GM19351 (cell line): ENCODE data around the gene DNAH1.

Experiments used
- ATAC-seq: cut with Tn5 transposase; IDR thresholded peaks from one replicate; pipeline ENCODE4 v1.9.1; 2021; ENCODE audit warnings: mild to moderate bottlenecking, moderate library complexity; ENCODE audit not compliant: unreplicated experiment

Gene DNAH1

DNA sequence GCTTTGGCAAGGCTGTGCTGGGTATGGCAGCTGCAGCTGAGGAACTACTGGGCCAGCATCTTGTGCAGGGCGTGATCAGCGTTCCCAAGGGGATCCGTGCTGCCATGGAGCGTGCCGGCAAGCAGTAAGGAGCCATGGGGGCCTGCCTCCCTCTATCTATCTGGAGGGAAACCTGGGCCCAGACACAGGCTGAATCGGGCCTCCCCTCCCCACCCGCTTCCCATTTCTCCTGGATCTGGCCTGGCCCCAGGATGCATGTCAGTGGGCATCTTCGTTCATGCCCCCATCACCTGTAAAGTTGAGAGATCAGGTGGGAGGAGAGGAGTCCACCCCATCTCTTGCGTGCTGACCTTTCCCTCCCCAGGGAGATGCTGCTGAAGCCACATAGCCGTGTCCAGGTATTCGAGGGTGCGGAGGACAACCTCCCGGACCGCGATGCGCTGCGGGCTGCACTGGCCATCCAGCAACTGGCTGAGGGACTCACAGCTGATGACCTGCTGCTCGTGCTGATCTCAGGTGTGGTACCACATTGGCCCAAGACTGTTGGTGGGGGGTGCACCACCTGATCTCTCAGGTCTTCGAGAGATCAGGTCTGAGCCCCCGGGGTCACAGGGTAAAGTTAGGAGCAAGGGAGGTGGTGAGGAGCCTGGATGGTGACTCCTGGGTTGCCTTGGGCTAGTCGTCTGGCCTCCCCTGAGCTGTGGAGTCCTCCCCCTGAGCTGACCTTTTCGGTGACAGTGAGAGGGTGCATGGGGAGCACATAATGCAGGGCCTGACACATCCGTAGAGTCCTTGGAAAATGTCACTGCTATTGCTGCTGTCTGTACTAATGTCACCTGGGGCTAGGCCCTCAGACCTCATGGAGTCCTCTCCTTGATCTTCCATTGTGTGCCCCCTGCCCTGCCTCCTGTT is 25.3 kb upstream of the DNAH1 start:
- ATAC-seq = no peak

DNA sequence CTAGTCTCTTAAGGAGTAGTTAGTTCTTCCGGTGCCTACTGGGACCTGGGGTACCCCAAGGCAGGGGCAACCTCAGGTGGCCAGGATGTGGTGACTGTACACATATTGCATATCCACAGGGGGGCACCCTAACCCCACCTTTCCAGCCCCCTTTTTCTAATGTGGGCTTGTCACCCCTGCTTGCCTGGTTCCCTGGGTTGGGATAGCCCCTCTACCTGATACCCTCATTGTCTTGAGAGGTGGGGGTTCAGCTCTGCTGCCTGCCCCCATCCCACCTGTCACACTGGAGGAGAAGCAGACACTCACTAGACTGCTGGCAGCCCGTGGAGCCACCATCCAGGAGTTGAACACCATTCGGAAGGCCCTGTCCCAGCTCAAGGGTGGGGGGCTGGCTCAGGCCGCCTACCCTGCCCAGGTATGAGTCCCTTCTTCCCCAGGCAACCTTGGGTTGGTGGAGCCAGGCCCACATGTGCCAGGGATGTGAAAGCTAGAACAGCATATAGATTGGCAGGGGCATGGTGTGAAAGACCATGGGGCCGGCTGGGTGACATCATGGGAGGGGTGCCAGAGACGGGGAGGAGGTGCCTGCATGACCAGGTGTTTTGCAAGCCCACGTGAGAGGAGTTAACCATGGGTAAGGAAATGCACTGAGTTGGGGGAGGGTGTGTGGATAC is 24.5 kb upstream of the DNAH1 start:
- ATAC-seq = no peak

DNA sequence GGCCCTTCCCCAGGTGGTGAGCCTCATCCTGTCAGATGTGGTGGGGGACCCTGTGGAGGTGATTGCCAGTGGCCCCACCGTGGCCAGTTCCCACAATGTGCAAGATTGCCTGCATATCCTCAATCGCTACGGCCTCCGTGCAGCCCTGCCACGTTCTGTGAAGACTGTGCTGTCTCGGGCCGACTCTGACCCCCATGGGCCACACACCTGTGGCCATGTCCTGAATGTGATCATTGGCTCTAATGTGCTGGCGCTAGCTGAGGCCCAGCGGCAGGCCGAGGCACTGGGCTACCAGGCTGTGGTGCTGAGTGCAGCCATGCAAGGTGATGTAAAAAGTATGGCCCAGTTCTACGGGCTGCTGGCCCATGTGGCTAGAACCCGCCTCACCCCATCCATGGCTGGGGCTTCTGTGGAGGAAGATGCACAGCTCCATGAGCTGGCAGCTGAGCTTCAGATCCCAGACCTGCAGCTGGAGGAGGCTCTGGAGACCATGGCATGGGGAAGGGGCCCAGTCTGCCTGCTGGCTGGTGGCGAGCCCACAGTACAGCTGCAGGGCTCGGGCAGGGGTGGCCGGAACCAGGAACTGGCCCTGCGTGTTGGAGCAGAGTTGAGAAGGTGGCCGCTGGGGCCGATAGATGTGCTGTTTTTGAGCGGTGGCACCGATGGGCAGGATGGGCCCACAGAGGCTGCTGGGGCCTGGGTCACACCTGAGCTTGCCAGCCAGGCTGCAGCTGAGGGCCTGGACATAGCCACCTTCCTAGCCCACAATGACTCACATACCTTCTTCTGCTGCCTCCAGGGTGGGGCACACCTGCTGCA is 23.7 kb upstream of the DNAH1 start:
- ATAC-seq = no peak

DNA sequence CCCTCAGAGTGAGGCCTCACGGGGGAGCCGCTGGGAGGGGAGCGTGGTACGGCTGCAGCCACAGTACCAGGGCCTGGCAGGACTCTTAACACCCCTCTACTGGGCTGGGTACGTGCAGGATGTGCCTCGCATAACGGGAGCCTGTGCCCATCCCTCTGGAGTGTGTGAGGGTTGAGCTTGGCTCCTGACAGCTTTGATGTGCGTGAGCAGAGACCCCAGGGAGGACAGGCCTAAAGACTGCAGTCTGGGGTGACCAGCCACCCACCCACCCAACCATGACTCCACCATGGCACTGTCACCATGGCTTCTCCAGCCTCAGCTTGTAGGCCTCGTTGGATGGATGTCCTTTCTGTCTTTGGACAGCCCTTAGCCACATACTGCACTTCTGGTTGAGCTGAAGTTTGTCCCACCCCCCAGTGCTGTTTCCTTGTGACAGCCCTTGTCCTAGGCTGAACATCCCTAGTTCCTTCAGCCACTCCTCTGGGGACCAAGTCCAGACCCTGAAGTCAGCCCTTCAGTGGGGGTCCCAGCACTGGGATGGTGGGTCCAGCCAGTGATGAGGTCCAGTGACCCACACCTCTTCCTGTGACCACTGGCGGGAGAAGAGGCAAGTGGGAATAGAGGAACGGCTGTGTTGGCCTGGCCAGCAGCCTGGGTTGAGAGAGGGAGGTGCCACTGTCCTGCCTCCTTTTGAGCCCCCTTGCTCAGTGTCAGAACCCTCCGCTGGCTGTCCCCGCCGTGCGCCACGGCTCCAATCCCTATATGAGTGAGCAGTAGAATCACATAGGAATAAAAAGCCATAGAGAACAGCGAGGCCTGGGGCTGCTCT is 22.4 kb upstream of the DNAH1 start:
- no peak for ATAC-seq

DNA sequence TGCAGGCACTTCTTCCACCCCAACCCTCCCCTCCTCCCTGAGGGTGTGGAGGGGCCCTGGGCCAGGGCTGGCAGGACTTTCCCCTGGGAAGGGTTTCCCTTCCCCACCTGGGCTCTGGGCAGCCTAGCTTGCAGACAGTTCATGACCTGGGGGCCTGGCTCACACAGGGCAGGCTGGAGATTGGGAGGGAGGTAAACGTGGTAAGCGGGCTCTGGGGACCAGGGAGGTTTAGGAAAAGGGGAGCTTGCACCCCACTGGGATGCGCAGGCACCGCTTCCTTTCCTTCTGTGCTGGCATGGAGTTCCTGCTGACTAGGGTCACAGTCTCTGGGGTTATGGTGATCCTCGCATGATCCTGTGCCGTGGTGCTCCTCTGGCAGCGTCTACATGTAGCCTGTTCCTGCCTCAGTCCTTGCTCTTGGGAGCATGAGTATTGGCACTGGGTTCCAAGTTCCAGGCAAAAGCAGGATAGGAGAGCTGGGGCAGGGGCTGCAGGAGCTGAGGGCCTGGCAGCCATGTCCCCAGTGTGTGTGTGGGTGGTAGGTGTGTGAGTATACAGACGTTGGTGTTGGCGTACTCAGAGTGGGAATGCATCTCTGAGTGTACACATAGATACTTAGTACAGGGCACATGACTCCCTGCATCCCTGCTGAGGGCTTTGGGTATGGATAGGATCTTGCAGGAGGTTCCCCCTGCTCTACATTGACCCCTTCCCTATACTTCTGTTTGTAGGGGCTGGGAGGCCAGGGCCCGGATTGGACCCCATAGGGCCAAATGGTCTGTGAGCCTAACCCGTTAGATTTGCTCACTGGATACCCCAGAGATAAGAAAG is 21.6 kb upstream of the DNAH1 start:
- ATAC-seq = no peak

DNA sequence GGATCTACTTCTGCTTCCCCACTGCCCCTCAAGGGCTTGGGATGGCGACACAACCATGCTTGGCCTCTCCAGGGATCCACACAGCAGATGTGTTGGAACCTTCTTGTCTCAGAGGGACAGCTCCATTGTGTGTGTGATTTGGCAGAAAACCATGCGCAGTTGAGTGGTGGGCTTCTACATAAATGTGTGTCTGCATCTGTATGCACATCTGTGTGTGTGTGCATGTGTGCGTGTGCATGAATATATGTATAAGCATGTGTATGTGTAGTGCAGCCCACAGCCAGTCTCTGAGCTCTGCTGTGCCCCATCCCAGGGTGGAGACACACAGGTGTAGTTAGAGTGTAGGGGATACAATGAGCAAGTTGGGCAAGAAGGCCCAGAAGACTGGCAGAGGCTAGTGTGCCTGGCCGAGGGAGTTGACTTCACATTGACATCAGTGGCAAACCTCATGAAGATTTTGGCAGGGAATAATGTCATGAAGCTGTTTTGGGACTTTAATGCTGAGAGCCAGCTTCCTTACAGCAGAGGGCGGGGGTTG is 20.4 kb upstream of the DNAH1 start:
- no peak for ATAC-seq

DNA sequence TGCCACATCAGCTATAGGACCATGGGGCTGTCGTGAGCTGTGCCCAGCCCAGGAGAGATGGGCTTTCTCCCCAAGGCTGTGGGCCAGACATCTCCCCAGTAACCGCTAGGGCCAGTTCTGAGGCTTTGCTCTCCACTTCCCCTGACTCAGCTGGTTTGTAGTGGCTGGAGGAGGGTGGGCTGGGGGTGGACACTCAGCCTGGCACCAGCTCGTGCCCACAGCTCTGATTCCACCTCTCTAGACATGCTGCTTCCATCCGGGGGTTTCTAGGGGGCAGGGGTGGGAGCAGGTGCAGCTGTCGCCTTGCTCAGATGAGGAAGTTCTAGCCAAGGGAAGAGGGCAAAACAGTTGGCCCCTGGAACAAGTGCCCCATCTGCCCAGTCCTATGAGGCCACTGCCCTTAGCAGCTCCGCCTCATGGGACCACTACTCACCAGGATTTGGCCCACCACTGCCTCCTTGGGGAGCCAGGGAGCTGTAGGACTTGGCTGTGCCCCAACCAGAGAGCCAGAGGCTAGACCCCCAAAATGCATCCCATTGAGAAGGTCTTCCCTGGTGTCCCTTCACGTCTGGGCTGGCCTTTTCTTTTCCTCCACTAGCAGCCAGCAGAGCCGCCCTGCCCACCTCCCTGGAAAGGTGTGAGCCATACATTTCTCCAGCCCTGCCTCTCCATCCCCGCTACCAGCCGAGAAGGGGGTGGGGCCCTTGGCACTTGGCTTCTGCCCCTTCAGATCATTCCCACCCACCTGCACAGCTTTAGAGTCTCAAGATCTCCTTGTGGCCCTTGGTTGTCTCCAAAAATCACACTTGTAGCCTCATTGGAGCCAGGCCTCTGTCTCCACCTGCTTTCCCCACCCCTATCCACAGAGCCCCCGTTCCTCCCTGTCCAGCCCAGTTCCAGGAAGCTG is 18.6 kb upstream of the DNAH1 start:
- ATAC-seq = no peak

DNA sequence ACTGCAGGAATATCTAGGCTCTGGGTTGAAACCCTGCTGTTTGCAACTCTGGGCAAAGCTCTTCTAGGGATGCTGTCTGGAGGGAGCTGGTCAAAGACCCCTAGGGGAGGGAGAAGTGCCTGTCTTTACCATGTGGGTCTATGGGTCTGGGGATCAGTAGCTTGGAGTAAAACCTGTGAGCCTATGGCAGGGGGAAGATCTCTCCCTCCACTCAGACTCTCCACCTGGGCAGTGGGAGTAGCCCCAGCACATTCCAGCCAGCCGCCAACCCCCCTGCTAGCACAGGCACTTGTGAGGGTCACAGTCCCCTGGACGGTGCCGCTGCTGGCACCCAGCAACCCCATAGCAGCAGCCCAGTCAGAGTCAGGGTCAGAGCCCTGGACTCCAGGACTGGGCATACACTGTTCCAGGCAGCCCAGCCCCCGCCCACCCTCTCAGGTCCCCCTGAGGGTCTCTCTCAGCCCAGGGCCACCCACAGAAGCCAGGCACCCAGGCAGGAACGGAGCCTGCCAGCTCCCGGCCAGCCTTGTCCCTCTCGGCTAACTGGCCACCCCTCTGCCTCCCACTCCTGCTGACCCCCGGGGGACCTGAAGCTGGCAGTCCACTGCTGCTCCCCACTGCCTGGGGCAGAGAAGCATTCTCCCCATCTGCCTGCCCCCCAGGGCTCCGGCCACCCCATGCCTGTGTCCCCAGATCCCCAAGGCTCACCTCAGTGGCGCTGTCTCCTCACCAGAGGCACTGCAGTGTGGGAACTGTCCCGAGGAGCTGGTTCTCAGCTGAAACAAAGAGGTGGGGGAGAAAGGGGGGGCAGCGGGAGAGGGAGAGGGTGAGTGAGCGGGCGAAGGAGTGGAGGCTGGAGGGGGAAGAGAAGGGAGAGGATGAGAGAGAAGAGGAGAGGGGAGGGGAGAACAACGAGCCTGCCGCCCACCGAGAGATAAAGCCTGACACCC is 17.7 kb upstream of the DNAH1 start:
- ATAC-seq = no peak

DNA sequence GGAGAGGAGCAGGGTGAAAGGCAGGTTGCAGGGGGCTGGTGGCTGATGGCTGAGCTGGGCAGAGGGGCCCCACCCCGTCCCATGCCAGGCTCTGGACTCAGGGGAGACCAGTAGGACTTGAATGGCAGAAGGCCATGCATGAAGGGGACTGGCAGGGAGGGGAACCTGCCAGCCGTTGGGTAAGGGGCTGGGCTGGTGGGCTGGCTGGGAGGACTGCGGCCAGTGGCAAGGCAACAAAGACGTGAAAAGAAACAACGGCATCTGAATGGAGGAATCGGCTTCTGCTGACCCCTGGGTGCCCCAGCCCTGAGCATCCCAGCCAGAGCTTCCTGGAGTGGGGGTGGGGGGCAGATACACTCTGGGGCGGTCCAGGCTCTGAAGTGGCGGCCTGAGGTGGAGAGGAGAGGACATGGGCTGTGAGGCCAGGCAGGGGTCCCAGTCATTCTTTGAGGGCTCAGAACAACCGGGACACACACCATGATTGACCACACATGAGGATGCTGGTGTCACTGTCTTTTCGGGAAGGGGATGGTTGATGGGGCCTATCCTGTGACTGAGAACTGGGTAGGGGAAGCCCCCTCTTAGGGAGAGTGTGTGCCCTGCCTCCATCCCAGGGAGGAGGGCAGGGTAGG is 16.8 kb upstream of the DNAH1 start:
- ATAC-seq = no peak

DNA sequence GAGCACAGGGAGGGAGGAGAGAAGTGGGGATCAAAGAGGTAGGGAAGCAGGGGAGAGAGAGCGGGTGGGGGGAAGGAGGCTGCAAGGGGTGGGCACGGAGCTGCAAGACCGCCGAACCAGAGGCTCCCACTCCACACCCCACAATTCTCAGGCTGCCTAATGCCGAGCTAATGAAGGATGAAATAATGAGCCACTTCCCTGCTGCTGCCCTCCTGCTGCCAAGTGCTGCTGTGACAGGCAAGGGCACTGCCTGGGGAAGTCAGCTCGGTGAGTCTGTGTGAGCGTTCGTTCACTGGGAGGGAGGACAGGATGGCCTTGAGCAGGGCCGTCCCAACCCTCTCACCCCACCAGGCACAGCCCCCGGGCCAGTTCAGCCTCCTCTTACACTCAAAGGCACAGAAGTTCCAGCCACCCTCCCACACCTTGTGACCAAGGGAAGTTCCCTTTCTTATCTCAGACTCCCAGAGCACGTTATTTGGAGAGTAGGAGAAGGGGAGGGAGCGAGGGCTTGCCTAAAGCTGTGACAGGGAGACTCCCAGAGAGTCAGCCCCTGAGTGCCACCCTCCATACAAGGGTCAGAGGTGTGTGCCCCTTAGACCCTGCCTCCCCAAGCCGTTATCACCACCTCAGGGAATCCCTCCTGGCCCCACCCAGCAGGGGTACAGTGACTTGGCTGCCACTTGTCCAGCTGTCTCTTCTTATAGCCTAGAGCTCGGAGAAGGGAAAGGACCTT is 16.1 kb upstream of the DNAH1 start:
- no peak for ATAC-seq

DNA sequence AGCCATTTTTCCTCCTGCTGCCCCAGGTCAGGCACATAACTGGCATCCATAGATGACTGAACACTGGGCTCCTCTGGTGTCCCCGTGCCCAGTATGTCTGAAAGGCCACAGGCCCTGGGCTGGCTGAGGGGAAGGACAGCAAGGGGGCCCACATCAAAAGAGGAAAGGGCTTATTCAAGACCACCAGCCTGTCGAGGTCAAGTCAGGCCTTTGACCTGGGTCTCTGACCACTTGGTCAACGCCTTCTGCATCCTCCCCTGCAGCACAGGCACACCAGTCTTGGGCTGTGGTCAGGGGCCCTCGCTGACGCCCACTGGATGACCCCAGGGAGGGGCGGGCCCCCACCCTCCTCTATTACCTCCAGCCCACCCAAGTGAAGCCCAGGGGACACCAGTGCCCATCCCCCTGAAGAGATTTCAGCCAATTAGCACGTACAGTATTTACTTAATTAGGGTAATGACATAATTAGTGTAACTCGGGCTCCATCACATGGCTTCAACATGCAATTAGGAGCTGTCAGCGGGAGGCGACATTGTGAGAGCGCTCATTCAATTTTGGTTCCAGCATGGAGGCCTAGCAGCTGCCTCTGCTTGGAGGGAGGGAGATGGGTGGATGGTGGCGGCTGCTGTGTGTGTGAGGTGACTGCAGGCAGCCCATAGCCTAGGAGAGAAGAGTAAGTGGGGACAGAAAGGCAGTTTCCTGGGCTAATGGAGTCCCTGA is 13.5 kb upstream of the DNAH1 start:
- no peak for ATAC-seq

DNA sequence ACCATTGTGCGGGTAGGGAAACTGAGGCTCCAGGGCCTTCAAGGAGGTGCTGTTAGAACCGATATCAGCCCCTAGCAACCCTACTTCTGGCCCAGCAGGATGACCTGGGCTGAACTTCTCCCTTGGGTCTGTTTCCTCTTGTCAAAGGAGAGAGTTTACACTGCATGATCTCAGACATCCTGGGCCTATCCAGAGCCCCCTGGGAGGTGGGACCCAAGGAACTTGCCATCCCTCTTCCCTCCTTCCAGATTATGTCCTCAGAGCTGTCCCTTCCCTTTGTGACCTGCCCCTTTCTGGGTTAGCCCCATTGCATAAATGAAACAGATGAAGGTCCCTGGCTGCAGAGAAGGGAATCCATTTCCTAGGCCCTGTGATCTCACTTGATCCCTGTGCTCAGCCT is 12.3 kb upstream of the DNAH1 start:
- no peak for ATAC-seq

DNA sequence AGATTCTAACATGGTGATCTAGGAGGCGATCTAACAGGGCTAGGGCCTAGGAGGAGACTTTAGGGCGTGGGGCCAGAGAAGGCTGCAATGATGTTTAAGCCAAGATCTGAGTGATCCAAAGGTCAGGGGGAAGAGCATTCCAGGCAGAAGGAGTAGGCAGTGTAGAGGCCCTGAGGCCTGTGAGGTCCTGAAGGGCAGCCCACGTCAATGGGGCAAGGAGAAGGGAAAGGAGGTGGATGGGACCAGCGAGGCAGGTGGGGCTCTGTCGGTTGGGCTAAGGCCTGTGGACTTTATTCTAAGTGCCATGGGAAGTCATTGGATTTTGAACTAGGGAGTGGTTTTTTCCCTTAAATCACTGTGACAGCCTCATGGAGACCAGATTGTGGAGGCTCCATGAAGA is 10.2 kb upstream of the DNAH1 start:
- no peak for ATAC-seq

DNA sequence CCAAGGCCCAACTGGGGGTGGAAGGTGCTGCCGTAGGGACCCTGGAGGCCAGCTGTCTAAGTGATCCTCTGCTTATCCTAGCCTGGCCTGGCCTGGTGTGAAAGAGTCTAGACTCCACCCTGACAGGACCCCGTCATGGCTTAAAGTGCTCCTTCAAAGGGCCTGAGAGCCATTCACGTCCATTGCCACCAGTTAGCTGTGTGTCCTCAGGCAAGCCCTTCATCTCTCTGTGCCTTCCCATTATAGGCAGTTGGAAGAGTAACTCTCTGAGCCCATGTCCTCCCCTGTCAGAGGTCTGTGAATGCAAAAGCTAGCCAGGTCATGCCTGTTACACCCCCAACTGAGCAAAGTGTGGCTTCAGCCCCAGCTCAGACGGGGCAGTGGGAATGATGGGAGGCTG is 9.1 kb upstream of the DNAH1 start:
- no peak for ATAC-seq

DNA sequence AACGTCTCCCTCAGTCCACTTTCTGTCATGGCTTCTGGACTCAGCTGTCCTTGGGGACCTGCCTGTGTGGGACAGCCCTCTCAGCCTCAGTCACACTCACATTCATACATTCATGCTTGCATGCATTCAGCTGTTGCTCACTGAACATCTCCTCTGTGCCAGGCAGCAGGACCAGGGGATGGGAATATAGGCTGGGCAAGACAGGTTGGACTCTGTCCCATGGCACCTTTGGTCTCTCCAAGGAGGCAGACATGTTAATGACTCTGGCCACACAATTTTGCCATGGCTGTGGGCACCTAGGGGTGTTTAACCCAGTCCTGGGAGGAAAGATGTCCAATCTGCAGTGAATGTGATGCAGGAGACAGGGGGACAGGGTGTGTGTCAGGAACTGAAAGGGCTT is 7.8 kb upstream of the DNAH1 start:
- ATAC-seq = no peak
